Measurements from ENCODE around the gene SAMD14. TPM values are rescaled to one million over a fixed set of nuclear protein-coding genes. Genes with fewer than 3 reads are reported as not detected.
A peak's percentile ranks its signal among the peaks of the same experiment; 100 is the strongest.

Gene SAMD14
- polyA plus RNA-seq, 1 donor, result 5.7 TPM

GRCh38 chr17:50060951-50061712, 68.8 kb downstream of the SAMD14 start:
- no peaks in the 10 kb centered on the region for H3K9me3 ChIP-seq (ENCODE audit: control insufficient read depth, low read depth, low read length)
- peaks cover 59% of the 10 kb centered on the region for H3K4me1 ChIP-seq (ENCODE audit: control insufficient read depth, insufficient read depth, low read length)
- H3K27me3 ChIP-seq (ENCODE audit: control insufficient read depth, insufficient read depth, low read length), result no peaks in the 10 kb centered on the region
- H3K36me3 ChIP-seq (ENCODE audit: control insufficient read depth, insufficient read depth, low read length), result no peaks in the 10 kb centered on the region
- peak in 1 of 2 donors; percentile 48 for DNase-seq
- no peak overlapping the region for H3K27ac ChIP-seq (ENCODE audit: low read length)
- H3K4me3 ChIP-seq (ENCODE audit: low read length), result no peak overlapping the region
- WGBS (ENCODE audit: insufficient coverage, low lambda C conversion rate), result no CpG with 5 or more reads among the region's 9 CpGs

Other genes with a start within 250 kb of the SAMD14 start
- gene DLX4, start 161.0 kb downstream of the SAMD14 start, polyA plus RNA-seq, result 3.9 TPM
- 0.66 TPM for gene DLX3, start 134.9 kb downstream of the SAMD14 start, polyA plus RNA-seq
- 61.8 TPM for gene ITGA3, start 74.0 kb downstream of the SAMD14 start, polyA plus RNA-seq
- 78.5 TPM for gene PDK2, start 34.8 kb downstream of the SAMD14 start, polyA plus RNA-seq
- gene PPP1R9B, start 20.5 kb upstream of the SAMD14 start, polyA plus RNA-seq, result 30.7 TPM
- gene SGCA, start 35.8 kb upstream of the SAMD14 start, polyA plus RNA-seq, result 1.2 TPM
- 488 TPM for gene COL1A1, start 71.5 kb upstream of the SAMD14 start, polyA plus RNA-seq
- 75.9 TPM for gene TMEM92, start 144.3 kb upstream of the SAMD14 start, polyA plus RNA-seq
- gene XYLT2, start 216.0 kb upstream of the SAMD14 start, polyA plus RNA-seq, result 16.2 TPM
- 71.8 TPM for gene MRPL27, start 243.0 kb upstream of the SAMD14 start, polyA plus RNA-seq
- gene EME1, start 243.1 kb upstream of the SAMD14 start, polyA plus RNA-seq, result 3.5 TPM

Data from large intestine (tissue), 3 donors.